ENCODE results near the gene MRPL18.

- TF ChIP-seq POLR2A (IDR thresholded peaks at IDR 0.05) (no peak), CTCF (IDR thresholded peaks at IDR 0.05) (no peak)
Measured at GRCh38 chr6:159753081-159753872, 37.0 kb upstream of the MRPL18 start.
